ENCODE data around the gene ICAM3. TPM values are rescaled to one million over a fixed set of nuclear protein-coding genes. Genes with fewer than 3 reads are reported as not detected.

ICAM3 gene
- total RNA-seq, 1 donor from 2014 or later = 31.3 TPM

GRCh38 chr19:10328558-10329429 is 10.6 kb downstream of the ICAM3 start:
- Histone ChIP-seq H3K27me3 (ENCODE audit: low read depth) (no peaks in the 10 kb centered on the region), H3K4me1 (peaks cover 15% of the 10 kb centered on the region), H3K36me3 (peaks cover 69% of the 10 kb centered on the region), H3K9me3 (replicated peaks) (no peaks in the 10 kb centered on the region), H3K4me3 (no peak overlapping the region), H3K27ac (replicated peaks) (no peak overlapping the region)
- TF ChIP-seq, protein P1, sequence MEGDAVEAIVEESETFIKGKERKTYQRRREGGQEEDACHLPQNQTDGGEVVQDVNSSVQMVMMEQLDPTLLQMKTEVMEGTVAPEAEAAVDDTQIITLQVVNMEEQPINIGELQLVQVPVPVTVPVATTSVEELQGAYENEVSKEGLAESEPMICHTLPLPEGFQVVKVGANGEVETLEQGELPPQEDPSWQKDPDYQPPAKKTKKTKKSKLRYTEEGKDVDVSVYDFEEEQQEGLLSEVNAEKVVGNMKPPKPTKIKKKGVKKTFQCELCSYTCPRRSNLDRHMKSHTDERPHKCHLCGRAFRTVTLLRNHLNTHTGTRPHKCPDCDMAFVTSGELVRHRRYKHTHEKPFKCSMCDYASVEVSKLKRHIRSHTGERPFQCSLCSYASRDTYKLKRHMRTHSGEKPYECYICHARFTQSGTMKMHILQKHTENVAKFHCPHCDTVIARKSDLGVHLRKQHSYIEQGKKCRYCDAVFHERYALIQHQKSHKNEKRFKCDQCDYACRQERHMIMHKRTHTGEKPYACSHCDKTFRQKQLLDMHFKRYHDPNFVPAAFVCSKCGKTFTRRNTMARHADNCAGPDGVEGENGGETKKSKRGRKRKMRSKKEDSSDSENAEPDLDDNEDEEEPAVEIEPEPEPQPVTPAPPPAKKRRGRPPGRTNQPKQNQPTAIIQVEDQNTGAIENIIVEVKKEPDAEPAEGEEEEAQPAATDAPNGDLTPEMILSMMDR (IDR thresholded peaks at IDR 0.05; ENCODE audit: borderline replicate concordance) = no peak
- DNase-seq = no peak
- intact Hi-C loops (cut with micrococcal nuclease) = no loop called here

GRCh38 chr19:10327793-10328192 is 11.6 kb downstream of the ICAM3 start:
- DNase-seq = no peak
- H3K9me3 ChIP-seq (replicated peaks) = no peaks in the 10 kb centered on the region
- H3K4me3 ChIP-seq = no peak overlapping the region
- peaks cover 79% of the 10 kb centered on the region for H3K36me3 ChIP-seq
- H3K27ac ChIP-seq (replicated peaks) = no peak overlapping the region
- H3K4me1 ChIP-seq = peaks cover 13% of the 10 kb centered on the region
- TF ChIP-seq, protein P1 (IDR thresholded peaks at IDR 0.05; ENCODE audit: borderline replicate concordance) = no peak
- intact Hi-C loops (cut with micrococcal nuclease) = no loop called here
- H3K27me3 ChIP-seq (ENCODE audit: low read depth) = no peaks in the 10 kb centered on the region

GRCh38 chr19:10325732-10326131 is 13.7 kb downstream of the ICAM3 start:
- Histone ChIP-seq H3K27ac (replicated peaks) (no peak overlapping the region), H3K4me3 (no peak overlapping the region), H3K36me3 (peaks cover 100% of the 10 kb centered on the region), H3K4me1 (no peaks in the 10 kb centered on the region), H3K27me3 (ENCODE audit: low read depth) (no peaks in the 10 kb centered on the region), H3K9me3 (replicated peaks) (no peaks in the 10 kb centered on the region)
- TF ChIP-seq, protein P1 (IDR thresholded peaks at IDR 0.05; ENCODE audit: borderline replicate concordance) = no peak
- intact Hi-C loops (cut with micrococcal nuclease) = no loop called here
- DNase-seq = no peak

- H3K27me3 ChIP-seq (ENCODE audit: low read depth) = no peaks in the 10 kb centered on the region
- H3K9me3 ChIP-seq (replicated peaks) = no peaks in the 10 kb centered on the region
- peaks cover 99% of the 10 kb centered on the region for H3K36me3 ChIP-seq
- intact Hi-C loops (cut with micrococcal nuclease) = no loop called here
- no peaks in the 10 kb centered on the region for H3K4me1 ChIP-seq
- no peak overlapping the region for H3K27ac ChIP-seq (replicated peaks)
- H3K4me3 ChIP-seq = no peak overlapping the region
- DNase-seq = no peak
- TF ChIP-seq, protein P1 (IDR thresholded peaks at IDR 0.05; ENCODE audit: borderline replicate concordance) = no peak
Measured at GRCh38 chr19:10321874-10322835, 17.3 kb downstream of the ICAM3 start.

DNA sequence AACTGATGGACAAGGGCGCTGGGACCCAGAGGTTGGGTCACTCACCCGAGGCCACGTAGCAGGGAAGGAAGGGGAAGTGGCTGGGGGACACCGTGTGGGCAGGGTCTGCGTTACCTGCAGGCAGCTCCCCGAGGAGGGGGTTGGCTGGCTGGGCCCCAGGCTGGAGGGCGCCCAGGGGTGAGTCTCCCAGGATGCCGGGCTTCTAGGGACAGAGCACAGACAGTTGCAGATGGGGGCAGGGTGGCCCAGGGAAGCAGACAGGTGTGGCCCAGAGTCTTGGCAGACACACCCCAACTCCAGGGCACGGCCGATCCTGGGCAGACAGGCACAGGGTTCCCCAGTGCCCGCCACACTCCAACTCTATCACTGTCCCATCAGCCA is 18.0 kb downstream of the ICAM3 start:
- intact Hi-C loops (cut with micrococcal nuclease) = no loop called here
- TF ChIP-seq, protein P1 (IDR thresholded peaks at IDR 0.05; ENCODE audit: borderline replicate concordance) = no peak
- H3K4me3 ChIP-seq = no peak overlapping the region
- peaks cover 99% of the 10 kb centered on the region for H3K36me3 ChIP-seq
- H3K27ac ChIP-seq (replicated peaks) = no peak overlapping the region
- H3K9me3 ChIP-seq (replicated peaks) = no peaks in the 10 kb centered on the region
- H3K27me3 ChIP-seq (ENCODE audit: low read depth) = no peaks in the 10 kb centered on the region
- peaks cover 2% of the 10 kb centered on the region for H3K4me1 ChIP-seq
- DNase-seq = no peak
